Neural progenitor cell (in vitro differentiated cells): ENCODE data around the gene MYCBPAP. TPM values are rescaled to one million over a fixed set of nuclear protein-coding genes. Genes with fewer than 3 reads are reported as not detected.

ENCODE experiments used
- DNase-seq: peaks from one replicate; pipeline ENCODE4 v3.0.0-alpha.2; 2016; ENCODE audit warnings: low spot score
- H2AFZ ChIP-seq: fragments of 200-600 bp; sonication (generic); replicated peaks from 2 replicates; pipeline ENCODE4 v1.6.1; 2016; ENCODE audit warnings: antibody characterized with exemption
- H3F3A ChIP-seq: fragments of 200-600 bp; sonication (generic); 2 replicates; pipeline ENCODE4 v1.6.1; 2016; ENCODE audit warnings: antibody characterized with exemption, low read depth
- H3K27ac ChIP-seq: fragments of 200-600 bp; sonication (generic); 2 replicates; pipeline ENCODE4 v1.5.1; 2016; ENCODE audit warnings: mild to moderate bottlenecking
- H3K27me3 ChIP-seq: fragments of 200-600 bp; sonication (generic); 2 replicates; pipeline ENCODE4 v1.6.1; 2016; ENCODE audit warnings: mild to moderate bottlenecking, moderate library complexity
- H3K36me3 ChIP-seq: fragments of 200-600 bp; sonication (generic); 2 replicates; pipeline ENCODE4 v1.5.1; 2016
- H3K4me1 ChIP-seq: fragments of 200-600 bp; sonication (generic); 2 replicates; pipeline ENCODE4 v1.6.1; 2016; ENCODE audit warnings: mixed run types
- H3K4me2 ChIP-seq: fragments of 200-600 bp; sonication (generic); 2 replicates; pipeline ENCODE4 v1.6.1; 2016
- H3K4me3 ChIP-seq: fragments of 200-600 bp; sonication (generic); 2 replicates; pipeline ENCODE4 v1.5.1; 2016
- H3K79me2 ChIP-seq: fragments of 200-600 bp; sonication (generic); 2 replicates; pipeline ENCODE4 v1.6.1; 2016; ENCODE audit warnings: low read depth
- H3K9ac ChIP-seq: fragments of 200-600 bp; sonication (generic); 2 replicates; pipeline ENCODE4 v1.6.1; 2016
- H3K9me3 ChIP-seq: fragments of 200-600 bp; sonication (generic); 2 replicates; pipeline ENCODE4 v1.5.1; 2016; ENCODE audit warnings: low read depth
- H4K20me1 ChIP-seq: fragments of 200-600 bp; sonication (generic); 2 replicates; pipeline ENCODE4 v1.6.1; 2016; ENCODE audit warnings: low read depth
- H3K27ac Mint-ChIP-seq: 3 replicates; pipeline ENCODE4 v1.8.0; 2021; ENCODE audit warnings: mixed read lengths
- H3K27me3 Mint-ChIP-seq: 2 replicates; pipeline ENCODE4 v1.8.0; 2022; ENCODE audit warnings: low read depth, mild to moderate bottlenecking, inconsistent platforms, moderate library complexity, mixed read lengths; ENCODE audit not compliant: insufficient read depth
- H3K36me3 Mint-ChIP-seq: 3 replicates; pipeline ENCODE4 v1.8.0; 2021; ENCODE audit warnings: mixed read lengths
- H3K4me1 Mint-ChIP-seq: 3 replicates; pipeline ENCODE4 v1.8.0; 2021; ENCODE audit warnings: mixed read lengths
- H3K4me3 Mint-ChIP-seq: 3 replicates; pipeline ENCODE4 v1.8.0; 2021; ENCODE audit warnings: mild to moderate bottlenecking, moderate library complexity, mixed read lengths
- H3K9me3 Mint-ChIP-seq: 3 replicates; pipeline ENCODE4 v1.8.0; 2020; ENCODE audit warnings: mixed read lengths
- EZH2 ChIP-seq: fragments of 200-600 bp; sonication (generic); IDR thresholded peaks from 2 replicates; pipeline ENCODE4 v1.6.1; 2017; ENCODE audit warnings: antibody characterized with exemption, mild to moderate bottlenecking, moderate library complexity
- EZH2phosphoT487 ChIP-seq: fragments of 200-600 bp; sonication (generic); IDR thresholded peaks from 2 replicates; pipeline ENCODE4 v1.6.1; 2017; ENCODE audit warnings: antibody characterized with exemption
- total RNA-seq: library from RNA; depleted of rRNA; stranded (reverse); fragments of >200 nt; gene quantifications from 2 replicates; pipeline ENCODE4 v1.2.3, GENCODE V29; 2015; ENCODE audit warnings: low replicate concordance
- TF ChIP-seq, protein P1 (sequence below): fragments of 200-600 bp; sonication (generic); IDR thresholded peaks from 2 replicates; pipeline ENCODE4 v1.5.1; 2017; ENCODE audit warnings: antibody characterized with exemption, mild to moderate bottlenecking

MYCBPAP gene
- total RNA-seq, 1 donor from 2014 or later: 3.5 TPM

DNA sequence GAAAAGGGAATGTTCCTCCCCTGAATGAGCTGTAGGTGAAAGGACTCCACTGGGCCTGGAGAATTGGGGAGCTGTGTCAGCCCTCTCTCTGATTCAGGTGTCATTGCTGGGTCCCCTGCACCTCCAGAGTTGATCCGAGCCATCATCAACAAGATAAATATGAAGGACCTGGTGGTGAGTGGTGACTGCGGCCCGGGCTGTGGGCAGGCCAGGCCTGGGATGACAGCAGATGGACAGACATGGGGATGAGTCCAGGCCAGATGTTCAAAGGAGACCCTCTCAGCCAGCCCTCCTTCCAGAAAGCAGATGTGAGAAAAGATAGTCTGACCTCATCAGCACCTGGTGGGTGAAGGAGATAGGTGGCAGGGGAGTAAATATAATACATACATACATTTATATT lies 44.1 kb upstream of the MYCBPAP start:
- Histone ChIP-seq H3K4me3 (no peak overlapping the region), H3K27me3 (peaks cover 28% of the 10 kb centered on the region), H3K9ac (no peak overlapping the region), H2AFZ (no peak overlapping the region), H4K20me1 (no peaks in the 10 kb centered on the region), H3K9me3 (no peaks in the 10 kb centered on the region), H3K79me2 (no peaks in the 10 kb centered on the region), H3K36me3 (no peaks in the 10 kb centered on the region), H3K4me1 (peaks cover 7% of the 10 kb centered on the region), H3K27ac (no peak overlapping the region), H3K4me2 (no peak overlapping the region), H3F3A (no peaks in the 10 kb centered on the region)
- DNase-seq: no peak
- Mint-ChIP-seq H3K27ac (no peak overlapping the region), H3K4me1 (peaks cover 7% of the 10 kb centered on the region), H3K36me3 (no peaks in the 10 kb centered on the region), H3K27me3 (peaks cover 27% of the 10 kb centered on the region), H3K4me3 (no peak overlapping the region), H3K9me3 (no peaks in the 10 kb centered on the region)
- TF ChIP-seq, protein P1, sequence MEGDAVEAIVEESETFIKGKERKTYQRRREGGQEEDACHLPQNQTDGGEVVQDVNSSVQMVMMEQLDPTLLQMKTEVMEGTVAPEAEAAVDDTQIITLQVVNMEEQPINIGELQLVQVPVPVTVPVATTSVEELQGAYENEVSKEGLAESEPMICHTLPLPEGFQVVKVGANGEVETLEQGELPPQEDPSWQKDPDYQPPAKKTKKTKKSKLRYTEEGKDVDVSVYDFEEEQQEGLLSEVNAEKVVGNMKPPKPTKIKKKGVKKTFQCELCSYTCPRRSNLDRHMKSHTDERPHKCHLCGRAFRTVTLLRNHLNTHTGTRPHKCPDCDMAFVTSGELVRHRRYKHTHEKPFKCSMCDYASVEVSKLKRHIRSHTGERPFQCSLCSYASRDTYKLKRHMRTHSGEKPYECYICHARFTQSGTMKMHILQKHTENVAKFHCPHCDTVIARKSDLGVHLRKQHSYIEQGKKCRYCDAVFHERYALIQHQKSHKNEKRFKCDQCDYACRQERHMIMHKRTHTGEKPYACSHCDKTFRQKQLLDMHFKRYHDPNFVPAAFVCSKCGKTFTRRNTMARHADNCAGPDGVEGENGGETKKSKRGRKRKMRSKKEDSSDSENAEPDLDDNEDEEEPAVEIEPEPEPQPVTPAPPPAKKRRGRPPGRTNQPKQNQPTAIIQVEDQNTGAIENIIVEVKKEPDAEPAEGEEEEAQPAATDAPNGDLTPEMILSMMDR: no peak
- TF ChIP-seq EZH2phosphoT487: no peak

DNA sequence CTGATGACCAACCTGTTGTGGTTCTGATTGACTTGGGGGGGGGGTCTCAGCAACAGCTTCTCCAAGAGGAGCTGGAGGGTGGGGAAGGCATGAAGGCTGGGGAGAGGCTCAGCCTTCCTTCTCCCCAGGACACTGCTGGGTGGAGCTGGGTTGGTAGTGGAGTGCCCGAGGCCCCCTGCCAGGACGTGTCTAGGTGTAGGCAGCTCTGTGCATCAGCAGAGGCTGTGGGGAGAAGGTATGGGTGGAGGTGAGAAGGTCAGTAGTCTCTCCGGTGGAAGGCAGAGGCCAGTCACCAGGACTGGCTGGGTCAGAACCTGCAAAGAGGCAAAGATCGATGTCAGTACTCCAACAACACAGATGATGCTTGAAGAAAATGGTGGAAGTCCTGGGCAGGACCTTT lies 43.5 kb upstream of the MYCBPAP start:
- Histone ChIP-seq H2AFZ (no peak overlapping the region), H3K79me2 (no peaks in the 10 kb centered on the region), H3K9ac (no peak overlapping the region), H3K9me3 (no peaks in the 10 kb centered on the region), H3K4me2 (no peak overlapping the region), H3F3A (no peaks in the 10 kb centered on the region), H3K27me3 (peaks cover 34% of the 10 kb centered on the region), H4K20me1 (peaks cover 4% of the 10 kb centered on the region), H3K36me3 (no peaks in the 10 kb centered on the region), H3K4me1 (peaks cover 10% of the 10 kb centered on the region), H3K4me3 (no peak overlapping the region), H3K27ac (no peak overlapping the region)
- Mint-ChIP-seq H3K36me3 (no peaks in the 10 kb centered on the region), H3K9me3 (no peaks in the 10 kb centered on the region), H3K4me3 (no peak overlapping the region), H3K27me3 (peaks cover 28% of the 10 kb centered on the region), H3K27ac (no peak overlapping the region), H3K4me1 (peaks cover 7% of the 10 kb centered on the region)
- DNase-seq: no peak
- TF ChIP-seq, protein P1: no peak
- TF ChIP-seq EZH2phosphoT487: no peak
- no peak for TF ChIP-seq EZH2

DNA sequence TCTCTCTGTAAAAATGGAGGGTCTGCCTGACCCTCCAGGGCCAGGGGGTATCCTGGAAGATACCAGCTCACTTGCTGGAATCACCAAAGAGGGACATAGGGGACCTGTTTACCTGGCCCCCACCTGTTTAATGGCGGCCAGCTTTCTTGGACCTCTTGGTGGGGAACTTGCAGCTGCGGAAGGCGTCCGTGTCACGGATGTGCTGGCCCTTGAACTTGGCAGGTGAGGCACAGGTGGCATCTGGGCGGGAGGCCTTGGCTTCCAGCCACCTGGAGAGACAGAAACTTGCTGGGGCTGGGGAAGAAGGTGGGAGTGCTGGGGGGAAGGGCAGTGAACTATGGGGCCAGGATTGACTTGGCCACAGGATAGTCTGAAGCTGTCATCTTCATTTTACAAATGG lies 43.1 kb upstream of the MYCBPAP start:
- H3K4me3 ChIP-seq: no peak overlapping the region
- H3K36me3 ChIP-seq: no peaks in the 10 kb centered on the region
- no peaks in the 10 kb centered on the region for H3K79me2 ChIP-seq
- no peaks in the 10 kb centered on the region for H3F3A ChIP-seq
- H3K4me3 Mint-ChIP-seq: no peak overlapping the region
- H3K4me2 ChIP-seq: no peak overlapping the region
- TF ChIP-seq, protein P1: no peak
- TF ChIP-seq EZH2phosphoT487: no peak
- no peak for TF ChIP-seq EZH2
- H3K4me1 Mint-ChIP-seq: peaks cover 7% of the 10 kb centered on the region
- peaks cover 39% of the 10 kb centered on the region for H3K27me3 ChIP-seq
- no peak overlapping the region for H3K27ac Mint-ChIP-seq
- no peaks in the 10 kb centered on the region for H3K36me3 Mint-ChIP-seq
- no peaks in the 10 kb centered on the region for H3K9me3 Mint-ChIP-seq
- no peaks in the 10 kb centered on the region for H3K9me3 ChIP-seq
- H3K27me3 Mint-ChIP-seq: peaks cover 30% of the 10 kb centered on the region
- no peak overlapping the region for H3K9ac ChIP-seq
- peaks cover 10% of the 10 kb centered on the region for H3K4me1 ChIP-seq
- DNase-seq: no peak
- peaks cover 5% of the 10 kb centered on the region for H4K20me1 ChIP-seq
- H2AFZ ChIP-seq: no peak overlapping the region
- no peak overlapping the region for H3K27ac ChIP-seq

DNA sequence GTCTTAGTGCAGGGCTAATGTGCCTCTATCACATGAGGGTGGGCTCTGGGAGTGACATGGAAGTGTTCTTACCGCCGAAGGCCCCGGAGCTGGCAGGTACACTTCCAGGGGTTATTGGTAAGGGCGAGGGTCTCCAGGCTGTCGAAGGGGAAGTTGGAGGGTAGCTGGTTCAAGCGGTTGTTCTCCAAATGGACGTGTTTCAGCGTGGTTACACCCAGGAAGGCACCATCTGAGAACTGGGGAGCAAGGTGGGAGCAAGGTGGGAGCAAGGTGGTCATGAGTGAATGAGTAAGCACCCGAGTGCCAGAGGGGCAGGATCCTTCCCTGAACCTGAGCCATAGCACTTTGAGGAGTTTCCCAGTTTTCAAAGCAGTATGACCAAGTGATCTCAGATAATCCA lies 42.6 kb upstream of the MYCBPAP start:
- Histone ChIP-seq H4K20me1 (peaks cover 5% of the 10 kb centered on the region), H3F3A (no peaks in the 10 kb centered on the region), H3K27ac (no peak overlapping the region), H3K4me1 (peaks cover 10% of the 10 kb centered on the region), H3K79me2 (no peaks in the 10 kb centered on the region), H3K9ac (no peak overlapping the region), H2AFZ (no peak overlapping the region), H3K4me2 (no peak overlapping the region), H3K9me3 (no peaks in the 10 kb centered on the region), H3K27me3 (peaks cover 43% of the 10 kb centered on the region), H3K4me3 (no peak overlapping the region), H3K36me3 (no peaks in the 10 kb centered on the region)
- Mint-ChIP-seq H3K9me3 (no peaks in the 10 kb centered on the region), H3K27ac (peak overlapping the region; percentile 17), H3K36me3 (no peaks in the 10 kb centered on the region), H3K4me1 (peaks cover 7% of the 10 kb centered on the region), H3K4me3 (no peak overlapping the region), H3K27me3 (peaks cover 30% of the 10 kb centered on the region)
- TF ChIP-seq EZH2phosphoT487 (no peak), EZH2 (no peak)
- DNase-seq: no peak
